Body of pancreas (tissue), 4 donors: ENCODE results near the gene CTDSPL. TPM values are rescaled to one million over a fixed set of nuclear protein-coding genes. Genes with fewer than 3 reads are reported as not detected.
A peak's percentile ranks its signal among the peaks of the same experiment; 100 is the strongest.

Source experiments
- ATAC-seq: fragments of 150-250 bp; one replicate; pipeline ENCODE4 v1.9.1; 2016
- DNase-seq, 4 donors: peaks; one replicate each; pipeline ENCODE4 v3.0.0-alpha.2; 2019
- H3K27ac ChIP-seq, 4 donors: fragments of 200-600 bp; sonication (generic); 1 replicate in 3 of 4; 2 replicates in 1 of 4; pipeline versions ENCODE4 v1.5.1 to v1.6.1; 2016 to 2019; ENCODE audit warnings: mild to moderate bottlenecking in 1 of 4, mixed read lengths in 1 of 4, moderate library complexity in 1 of 4
- H3K27me3 ChIP-seq, 2 donors: fragments of 200-600 bp; sonication (generic); one replicate each; pipeline ENCODE4 v1.6.0; 2016; ENCODE audit warnings: mild to moderate bottlenecking in 1 of 2
- H3K36me3 ChIP-seq, 2 donors: fragments of 200-600 bp; sonication (generic); replicated peaks in 1 of 2; 2 replicates each; pipeline ENCODE4 v1.5.1; 2016; ENCODE audit warnings: low read depth in 2 of 2; ENCODE audit not compliant: insufficient read depth in 1 of 2
- H3K4me1 ChIP-seq: fragments of 200-600 bp; sonication (generic); one replicate; pipeline ENCODE4 v1.6.0; 2016
- H3K4me3 ChIP-seq, 2 donors: fragments of 200-600 bp; sonication (generic); 1 replicate in 1 of 2; 2 replicates in 1 of 2; pipeline ENCODE4 v1.5.1; 2016 to 2019
- H3K9me3 ChIP-seq, 3 donors: fragments of 200-600 bp; sonication (generic); 1 replicate in 2 of 3; 2 replicates in 1 of 3; pipeline ENCODE4 v1.5.1; 2016
- CTCF ChIP-seq, 7 experiments: fragments of 450-650 bp in 4 of 7; fragments of 200-600 bp in 3 of 7; sonication (generic) in 3 of 7; IDR thresholded peaks; one replicate each; pipeline ENCODE4 v1.5.1; 2016 to 2019; ENCODE audit warnings: antibody characterized with exemption in 7 of 7
- POLR2A ChIP-seq, 3 donors: fragments of 450-650 bp; IDR thresholded peaks; one replicate each; pipeline ENCODE4 v1.6.1; 2016; ENCODE audit warnings: antibody characterized with exemption in 3 of 3, mild to moderate bottlenecking in 2 of 3
- WGBS, 2 donors: methylation state at CpG; one replicate each; pipeline ENCODE4 v1.1.5; 2017; 5-methylcytosine and 5-hydroxymethylcytosine counted together
- intact Hi-C: fragments of 100-400 bp; cut with DNase I; formaldehyde crosslinking; loops from one replicate; pipeline ENCODE4 v1.15.1; 2023
- total RNA-seq, 2 donors: library from RNA; depleted of rRNA; stranded (reverse); fragments of >200 nt; gene quantifications; one replicate each; pipeline ENCODE4 v1.1.0, GENCODE V29; 2016

CTDSPL gene
- total RNA-seq, 2 donors from 2014 or later = 23.6 to 25.4 TPM

DNA sequence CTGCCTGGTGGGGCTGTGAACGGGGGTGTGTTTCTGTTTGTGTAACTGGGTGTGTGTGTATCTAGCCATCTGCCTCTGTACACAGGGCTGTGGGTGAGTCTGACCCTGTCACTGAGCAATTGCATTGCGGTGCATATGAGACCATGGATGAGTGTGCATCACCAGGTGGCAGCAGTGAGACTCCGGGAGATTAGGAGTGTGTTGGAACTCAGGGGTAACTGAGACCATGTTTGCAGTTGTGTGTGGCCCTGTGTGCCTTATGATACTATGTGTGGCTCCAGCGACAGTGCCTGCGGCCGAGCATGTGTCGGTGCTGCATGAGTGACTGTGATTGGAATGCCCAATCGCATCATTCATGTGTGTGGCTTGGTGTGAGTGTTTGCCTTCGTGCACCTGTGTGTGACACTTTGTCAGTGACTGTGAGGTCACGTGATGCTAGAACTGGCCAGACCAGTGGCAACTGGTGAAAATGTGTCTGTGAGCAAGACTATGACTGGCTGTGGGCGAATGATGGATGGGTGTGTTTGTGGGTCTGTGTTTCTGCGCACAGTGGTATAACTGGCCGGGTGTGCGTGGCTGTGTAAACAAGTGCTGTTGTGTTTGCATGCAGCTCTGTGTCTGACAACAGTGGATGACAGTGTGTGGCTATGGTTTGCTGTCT is 142.9 kb downstream of the CTDSPL start:
- H3K4me3 ChIP-seq = no peak overlapping the region
- no peaks in the 10 kb centered on the region for H3K27me3 ChIP-seq
- WGBS, 2 donors = 12 to 28% methylated on average over 14 of the region's 14 CpGs
- no peaks in the 10 kb centered on the region for H3K36me3 ChIP-seq
- ATAC-seq (peak; percentile 75), DNase-seq (peak; percentile 85 to 89 (median 88))
- H3K4me1 ChIP-seq = peaks cover 46% of the 10 kb centered on the region
- no peaks in the 10 kb centered on the region for H3K9me3 ChIP-seq
- intact Hi-C loops = no loop called here
- TF ChIP-seq POLR2A (IDR thresholded peaks at IDR 0.05) (peak in 2 of 3 donors; percentile 6 to 22), CTCF (IDR thresholded peaks at IDR 0.05) (peak; percentile 50 to 89 (median 72))
- H3K27ac ChIP-seq = peak overlapping the region; percentile 64 to 86 (median 78)

DNA sequence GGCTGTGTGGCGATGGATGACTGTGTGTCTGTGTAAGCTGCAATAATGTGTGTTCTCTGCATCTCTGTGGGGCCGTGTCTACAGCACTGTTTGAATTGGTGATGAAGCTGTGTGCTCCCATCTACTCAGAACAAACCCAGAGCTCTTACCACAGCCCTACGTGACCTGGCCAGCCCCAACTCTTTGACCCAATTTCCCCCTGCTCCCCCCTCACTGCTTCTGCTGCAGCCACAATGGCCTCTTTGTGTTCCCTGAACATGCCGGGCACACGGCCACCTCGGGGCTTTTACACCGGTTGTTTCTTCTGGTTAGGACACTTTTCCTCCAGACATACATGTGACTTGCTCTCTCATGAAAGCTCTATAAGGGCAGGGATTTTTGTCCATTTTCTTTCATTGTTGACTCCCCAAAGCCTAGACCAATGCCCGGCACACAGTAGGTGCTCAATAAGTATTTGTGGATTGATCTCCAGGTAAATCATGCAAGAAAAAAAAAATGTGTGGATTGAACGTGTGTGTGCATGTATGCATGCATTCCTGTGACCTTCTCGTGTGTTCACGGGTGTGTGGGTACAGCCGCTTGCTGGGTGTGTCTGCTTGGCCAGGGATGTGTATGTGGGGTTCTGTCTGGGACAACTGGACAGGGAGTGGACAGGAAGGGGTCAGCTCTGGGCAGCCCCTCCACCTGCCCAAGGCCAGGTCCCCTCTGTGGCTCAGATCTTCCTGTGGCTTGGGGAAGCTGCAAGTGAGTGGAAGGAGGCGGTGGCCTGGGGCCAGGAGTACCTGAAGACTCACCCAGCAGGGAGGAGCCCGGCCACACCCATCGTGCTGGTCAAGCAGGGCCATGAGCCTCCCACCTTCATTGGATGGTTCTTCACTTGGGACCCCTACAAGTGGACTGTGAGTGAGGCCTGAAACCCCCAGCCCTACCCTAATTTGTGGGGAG is 143.7 kb downstream of the CTDSPL start:
- TF ChIP-seq POLR2A (IDR thresholded peaks at IDR 0.05) = peak in 1 of 3 donors; percentile 1
- TF ChIP-seq CTCF (IDR thresholded peaks at IDR 0.05) = no peak
- 33 to 45% methylated on average over 12 to 15 of the region's 15 CpGs for WGBS, 2 donors
- peak; percentile 67 to 84 (median 80) for DNase-seq
- peak overlapping the region; percentile 64 to 86 (median 78) for H3K27ac ChIP-seq
- H3K9me3 ChIP-seq = no peaks in the 10 kb centered on the region
- no peaks in the 10 kb centered on the region for H3K27me3 ChIP-seq
- H3K4me3 ChIP-seq = no peak overlapping the region
- H3K4me1 ChIP-seq = peaks cover 46% of the 10 kb centered on the region
- intact Hi-C loops = no loop called here
- no peaks in the 10 kb centered on the region for H3K36me3 ChIP-seq
- peak; percentile 75 for ATAC-seq

- ATAC-seq (no peak), DNase-seq (no peak)
- Histone ChIP-seq H3K27ac (peak overlapping the region; percentile 64 to 86 (median 74)), H3K4me1 (peaks cover 44% of the 10 kb centered on the region), H3K27me3 (no peaks in the 10 kb centered on the region), H3K9me3 (no peaks in the 10 kb centered on the region), H3K4me3 (no peak overlapping the region), H3K36me3 (no peaks in the 10 kb centered on the region)
- intact Hi-C loops = no loop called here
- TF ChIP-seq CTCF (IDR thresholded peaks at IDR 0.05) = no peak
- no peak for TF ChIP-seq POLR2A (IDR thresholded peaks at IDR 0.05)
- 82 to 92% methylated on average over 2 to 5 of the region's 5 CpGs for WGBS, 2 donors
Measured at GRCh38 chr3:38006031-38006430, 144.4 kb downstream of the CTDSPL start.

DNA sequence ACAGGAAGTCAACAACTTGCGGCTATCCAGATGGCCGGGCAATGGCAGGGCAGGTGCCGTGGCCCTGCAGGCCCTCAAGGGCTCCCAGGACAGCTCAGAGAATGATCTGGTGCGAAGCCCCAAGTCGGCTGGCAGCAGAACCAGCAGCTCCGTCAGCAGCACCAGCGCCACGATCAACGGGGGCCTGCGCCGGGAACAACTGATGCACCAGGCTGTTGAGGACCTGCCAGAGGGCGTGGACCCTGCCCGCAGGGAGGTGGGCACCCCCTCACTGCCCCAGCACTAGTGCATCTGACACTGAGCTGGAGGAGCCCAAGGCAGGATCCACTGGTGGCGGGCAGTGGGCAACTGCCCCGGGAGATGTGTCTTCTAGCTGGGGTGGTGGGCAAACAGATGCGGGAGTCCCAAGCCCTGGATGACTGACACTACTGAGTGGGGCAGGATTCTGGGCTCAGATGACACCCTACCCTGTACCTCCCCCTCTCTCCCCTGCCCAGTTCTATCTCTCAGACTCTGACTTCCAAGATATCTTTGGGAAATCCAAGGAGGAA is 144.8 kb downstream of the CTDSPL start:
- Histone ChIP-seq H3K27me3 (no peaks in the 10 kb centered on the region), H3K4me1 (peaks cover 39% of the 10 kb centered on the region), H3K9me3 (no peaks in the 10 kb centered on the region), H3K4me3 (no peak overlapping the region), H3K36me3 (no peaks in the 10 kb centered on the region), H3K27ac (peak overlapping the region in 3 of 4 donors; percentile 64 to 86 (median 77))
- intact Hi-C loops = no loop called here
- ATAC-seq = no peak
- DNase-seq = no peak
- 88 to 100% methylated on average over 1 to 14 of the region's 16 CpGs for WGBS, 2 donors
- TF ChIP-seq POLR2A (IDR thresholded peaks at IDR 0.05) = no peak
- TF ChIP-seq CTCF (IDR thresholded peaks at IDR 0.05) = no peak
